Inferior parietal cortex (tissue), 1 donor: ENCODE data around the gene NKG7.

Source experiments
- DNase-seq: peaks from one replicate; pipeline ENCODE4 v3.0.0-alpha.2; 2016; ENCODE audit errors: extremely low spot score

NKG7 gene

DNA sequence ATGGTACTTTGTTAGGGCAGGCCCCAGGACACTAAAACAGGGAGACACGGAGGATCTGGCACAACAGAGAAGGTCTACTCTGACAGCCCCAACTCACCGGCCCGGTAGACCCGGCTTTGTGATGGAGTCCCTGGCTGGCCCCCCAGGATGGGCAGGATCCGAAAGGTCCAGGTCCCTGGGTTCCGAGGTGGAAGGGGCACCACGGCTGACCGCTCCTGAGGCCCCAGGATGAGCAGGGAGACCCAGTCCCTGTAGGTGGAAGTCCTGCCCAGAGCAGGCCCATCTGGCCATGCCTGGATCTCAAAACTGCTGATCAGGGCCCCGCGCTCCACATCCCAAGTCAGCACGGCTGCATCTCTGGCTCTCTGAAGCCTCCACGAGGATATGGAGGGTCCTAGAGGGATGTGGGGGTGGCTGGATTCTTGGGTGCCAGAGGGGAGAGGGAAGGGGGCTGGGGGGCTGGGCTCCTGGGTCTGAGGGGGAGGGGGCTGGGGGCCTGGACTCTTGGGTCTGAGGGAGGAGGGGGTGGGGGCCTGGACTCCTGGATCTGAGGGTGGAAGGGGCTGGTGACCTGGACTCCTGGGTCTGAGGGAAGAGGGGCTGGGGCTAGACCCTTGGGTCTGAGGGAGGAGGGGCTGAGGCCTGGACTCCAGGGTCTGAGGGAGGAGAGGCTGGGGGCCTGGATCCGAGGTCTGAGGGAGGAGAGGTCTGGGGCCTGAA, 35.2 kb downstream of the NKG7 start:
- DNase-seq: no peak

DNA sequence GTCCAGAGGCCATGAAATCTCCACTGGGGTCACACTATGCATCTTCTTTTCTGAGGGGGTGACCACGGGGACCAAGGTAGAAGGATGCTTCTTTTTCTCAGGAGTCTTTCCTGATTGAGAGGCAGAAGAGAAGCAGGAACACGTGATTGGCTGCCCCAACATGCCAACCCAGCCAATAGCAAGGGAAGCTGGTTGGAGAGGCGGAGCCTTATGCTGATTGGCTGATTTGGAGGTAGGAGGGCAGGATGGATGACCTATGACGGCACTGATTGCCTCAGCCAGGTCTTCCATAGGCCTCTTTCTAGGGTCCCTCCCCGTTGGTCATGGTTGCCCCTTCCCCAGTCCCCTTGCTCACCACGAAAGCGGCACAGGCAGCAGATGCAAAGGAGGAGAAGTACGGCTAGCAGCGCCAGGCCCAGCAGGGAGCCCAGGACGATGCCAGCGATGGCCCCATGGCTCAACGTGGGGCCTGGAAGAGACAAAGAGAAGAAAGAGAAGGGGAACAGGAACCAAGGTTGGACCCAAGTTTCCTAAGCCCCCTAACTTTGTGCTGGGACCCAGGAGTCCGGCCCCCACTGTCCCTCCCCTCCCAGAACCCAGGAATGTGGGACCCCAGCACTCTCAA, 38.5 kb downstream of the NKG7 start:
- DNase-seq: no peak

DNA sequence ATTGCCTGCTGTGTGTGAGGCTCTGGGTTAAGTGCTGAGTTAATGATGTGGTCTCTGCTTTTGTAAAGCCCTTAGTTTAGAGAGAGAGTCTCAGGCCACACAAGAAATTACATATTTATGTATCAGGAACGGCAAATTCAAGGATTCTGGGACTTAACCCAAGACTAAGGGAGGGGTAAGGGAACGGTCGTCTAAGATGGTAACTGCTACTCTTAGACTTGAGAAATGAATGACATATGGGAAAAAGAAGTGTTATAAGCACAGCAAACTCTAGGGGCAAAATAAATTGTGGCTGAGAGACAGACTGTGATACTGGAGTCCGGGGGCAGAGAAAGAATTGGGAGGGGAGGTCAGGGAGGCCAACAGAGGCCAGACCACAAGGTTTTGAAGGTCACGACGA, 40.7 kb downstream of the NKG7 start:
- no peak for DNase-seq

DNA sequence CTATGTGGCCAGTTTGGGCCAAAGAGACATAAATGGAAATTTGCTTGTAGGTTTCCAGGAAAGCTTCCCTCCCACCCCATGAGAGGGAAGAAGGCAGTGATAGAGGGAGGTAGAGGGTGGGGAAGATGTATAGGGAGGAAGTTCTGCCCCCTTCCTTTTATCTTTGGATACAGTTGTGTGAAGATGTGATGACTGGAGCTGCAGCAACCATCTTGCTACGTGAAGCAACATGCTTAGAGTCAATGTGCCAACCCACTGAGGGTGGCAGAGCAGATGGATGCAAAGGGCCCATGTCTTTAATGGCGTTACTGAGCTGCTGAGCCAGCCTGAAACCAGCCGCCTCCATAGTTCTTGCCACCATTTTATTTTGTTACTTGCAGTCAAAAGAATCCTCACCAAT, 41.3 kb downstream of the NKG7 start:
- no peak for DNase-seq

DNA sequence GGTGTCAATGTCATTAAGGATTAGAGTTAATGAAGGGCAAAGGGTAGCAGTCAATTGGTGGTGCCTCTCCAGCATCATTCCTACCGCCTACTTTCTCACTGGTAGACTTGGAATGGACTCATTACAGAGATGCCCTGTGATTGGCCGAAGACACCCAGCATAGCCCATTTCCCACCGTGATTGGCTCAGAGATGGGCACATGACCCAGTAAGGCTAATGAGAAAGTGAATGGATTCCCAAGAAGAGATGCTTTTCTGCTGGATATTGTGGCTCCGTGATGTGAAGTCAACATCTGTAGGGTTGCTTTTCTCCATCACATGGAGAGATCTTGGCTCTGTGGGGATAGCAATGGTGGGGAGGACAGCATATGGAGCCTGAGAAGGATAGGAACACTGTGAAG, 42.1 kb downstream of the NKG7 start:
- no peak for DNase-seq

DNA sequence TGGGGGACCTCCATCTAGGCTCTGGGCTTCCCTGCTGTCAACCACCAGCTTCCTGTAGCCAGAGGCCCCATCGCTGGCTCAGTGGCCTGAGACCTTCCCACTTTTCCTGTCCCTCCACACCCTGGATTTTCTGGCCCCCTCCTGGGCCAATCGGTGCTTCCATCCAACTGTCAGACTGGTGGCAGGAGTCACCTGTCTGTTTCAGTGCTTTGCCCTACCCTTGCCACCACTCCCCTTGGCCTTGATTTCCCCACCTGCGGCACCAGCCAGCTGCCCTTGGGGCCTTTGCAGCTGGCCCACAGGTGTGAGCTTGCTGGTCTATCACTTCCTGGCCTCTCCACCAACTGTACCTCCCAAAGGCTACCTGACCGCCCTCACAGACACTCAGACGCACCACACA, 43.0 kb downstream of the NKG7 start:
- DNase-seq: no peak

DNA sequence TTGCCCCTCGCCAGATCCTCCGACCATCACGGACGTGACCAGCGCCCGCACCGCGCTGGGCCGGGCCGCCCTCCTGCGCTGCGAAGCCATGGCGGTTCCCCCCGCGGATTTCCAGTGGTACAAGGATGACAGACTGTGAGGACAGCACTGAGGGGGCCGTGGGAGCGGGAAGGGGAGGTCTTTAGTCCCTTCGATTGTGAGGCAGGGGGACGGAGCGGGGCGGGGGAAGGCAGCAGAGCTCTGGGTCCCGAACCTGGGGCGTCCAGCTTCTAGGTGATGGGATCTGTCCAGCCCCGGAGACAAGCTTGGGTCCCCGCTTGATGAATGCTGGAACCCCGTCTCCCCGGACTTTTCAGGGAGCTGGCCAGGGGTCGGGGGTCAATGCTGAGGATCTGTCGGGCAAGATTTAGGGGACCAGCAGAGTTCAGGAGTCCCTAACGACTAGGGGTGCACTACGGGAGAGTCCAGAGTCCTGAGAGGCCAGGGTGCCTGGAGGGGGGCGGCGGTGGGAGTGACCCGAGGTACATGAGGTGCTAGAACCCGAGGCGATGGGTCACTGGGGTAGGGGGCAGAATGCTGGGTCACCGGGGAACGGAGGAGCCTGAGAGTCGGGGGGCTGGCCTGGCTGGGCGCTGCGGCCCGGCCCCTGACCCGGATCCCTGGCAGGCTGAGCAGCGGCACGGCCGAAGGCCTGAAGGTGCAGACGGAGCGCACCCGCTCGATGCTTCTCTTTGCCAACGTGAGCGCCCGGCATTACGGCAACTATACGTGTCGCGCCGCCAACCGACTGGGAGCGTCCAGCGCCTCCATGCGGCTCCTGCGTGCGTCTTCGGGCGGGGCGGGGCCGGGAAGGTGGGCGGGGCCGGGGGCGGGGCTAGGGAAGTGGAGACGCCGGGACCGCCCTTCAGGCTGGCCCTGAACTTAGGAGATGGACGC, 45.1 kb downstream of the NKG7 start:
- no peak for DNase-seq

DNA sequence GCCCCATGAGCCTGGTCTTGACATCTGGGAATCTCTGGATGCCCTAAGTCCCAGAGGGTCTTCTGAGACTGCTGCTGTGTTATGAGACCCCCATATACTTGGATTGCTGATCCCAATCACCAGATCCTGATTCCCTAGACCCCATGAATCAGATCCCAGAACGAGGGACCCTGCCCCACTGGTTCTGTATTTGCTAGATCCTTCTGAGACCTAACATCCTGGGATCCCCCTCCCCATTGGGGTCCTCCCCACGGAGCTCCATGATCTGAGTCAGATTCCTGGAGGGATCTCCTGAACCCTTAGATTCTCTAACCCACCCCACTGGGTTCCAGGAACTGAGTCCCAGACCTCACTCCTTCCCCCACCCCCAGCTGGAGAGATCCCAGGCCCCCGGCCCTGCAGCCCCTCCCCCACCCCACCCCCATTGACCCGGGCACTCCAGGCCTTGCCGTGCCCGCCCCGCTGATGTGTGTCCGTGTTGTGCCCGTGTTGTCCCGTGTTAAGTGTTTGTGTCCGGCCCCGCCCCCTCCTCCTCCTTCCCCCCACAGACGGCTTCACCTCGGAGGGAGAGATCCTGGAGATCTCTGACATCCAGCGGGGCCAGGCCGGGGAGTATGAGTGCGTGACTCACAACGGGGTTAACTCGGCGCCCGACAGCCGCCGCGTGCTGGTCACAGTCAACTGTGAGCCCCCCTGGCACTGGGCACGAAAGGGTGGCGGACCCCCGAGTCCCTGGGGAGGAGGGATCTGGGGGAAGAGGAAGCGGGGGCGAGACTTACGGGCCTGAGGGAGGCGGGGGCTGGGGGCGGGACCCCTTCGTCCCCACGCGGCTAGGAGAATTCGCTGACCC, 46.0 kb downstream of the NKG7 start:
- DNase-seq: no peak

DNA sequence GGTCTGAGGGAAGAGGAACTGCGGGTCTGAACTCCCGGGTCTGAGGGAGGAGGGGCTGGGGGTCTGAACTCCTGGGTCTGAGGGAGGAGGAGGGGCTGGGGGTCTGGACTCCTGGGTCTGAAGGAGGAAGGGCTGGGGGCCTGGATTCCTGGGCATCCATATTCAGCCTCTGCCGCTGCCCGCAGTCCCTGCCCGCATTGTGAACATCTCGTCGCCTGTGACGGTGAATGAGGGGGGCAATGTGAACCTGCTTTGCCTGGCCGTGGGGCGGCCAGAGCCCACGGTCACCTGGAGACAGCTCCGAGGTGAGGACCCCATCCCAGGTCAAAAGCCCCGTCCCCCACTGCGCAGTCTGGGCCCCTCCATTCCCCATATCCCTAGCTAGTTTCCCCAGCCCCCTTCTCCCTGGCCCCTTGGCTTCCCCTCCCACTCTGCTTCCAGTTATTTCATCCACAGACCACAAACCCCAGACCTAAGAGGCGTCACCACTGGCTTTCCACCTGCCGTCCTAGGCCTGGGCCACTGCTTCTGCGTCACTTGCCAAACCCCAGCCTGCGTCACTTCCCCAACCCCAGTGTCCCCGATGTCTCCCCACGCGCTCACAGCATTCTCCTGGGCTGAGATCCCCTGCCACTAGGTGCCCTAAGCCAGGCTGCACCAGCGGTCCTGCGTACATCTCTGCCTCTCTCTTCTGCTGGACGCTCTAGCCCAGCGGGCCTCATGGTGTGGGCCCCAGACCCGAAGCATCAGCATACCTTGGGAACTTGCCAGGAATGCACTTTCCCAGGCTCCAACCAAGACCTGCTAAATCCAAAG, 47.1 kb downstream of the NKG7 start:
- no peak for DNase-seq

DNA sequence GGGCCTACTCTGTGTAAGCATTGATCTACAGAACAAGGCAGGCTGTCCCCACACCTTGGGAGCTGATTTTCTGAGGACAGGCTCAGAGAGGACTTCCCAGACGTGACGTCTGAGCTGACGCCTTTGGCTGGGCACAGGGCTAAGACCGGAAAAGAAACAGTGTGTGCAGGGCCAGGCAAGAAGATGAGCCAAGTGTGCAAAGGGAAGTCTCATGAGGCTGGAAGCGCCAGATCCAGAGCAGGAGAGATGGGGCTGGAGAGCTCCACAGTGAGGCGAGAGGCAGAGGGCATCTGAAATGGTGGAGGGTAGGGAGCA, 48.3 kb downstream of the NKG7 start:
- no peak for DNase-seq

DNA sequence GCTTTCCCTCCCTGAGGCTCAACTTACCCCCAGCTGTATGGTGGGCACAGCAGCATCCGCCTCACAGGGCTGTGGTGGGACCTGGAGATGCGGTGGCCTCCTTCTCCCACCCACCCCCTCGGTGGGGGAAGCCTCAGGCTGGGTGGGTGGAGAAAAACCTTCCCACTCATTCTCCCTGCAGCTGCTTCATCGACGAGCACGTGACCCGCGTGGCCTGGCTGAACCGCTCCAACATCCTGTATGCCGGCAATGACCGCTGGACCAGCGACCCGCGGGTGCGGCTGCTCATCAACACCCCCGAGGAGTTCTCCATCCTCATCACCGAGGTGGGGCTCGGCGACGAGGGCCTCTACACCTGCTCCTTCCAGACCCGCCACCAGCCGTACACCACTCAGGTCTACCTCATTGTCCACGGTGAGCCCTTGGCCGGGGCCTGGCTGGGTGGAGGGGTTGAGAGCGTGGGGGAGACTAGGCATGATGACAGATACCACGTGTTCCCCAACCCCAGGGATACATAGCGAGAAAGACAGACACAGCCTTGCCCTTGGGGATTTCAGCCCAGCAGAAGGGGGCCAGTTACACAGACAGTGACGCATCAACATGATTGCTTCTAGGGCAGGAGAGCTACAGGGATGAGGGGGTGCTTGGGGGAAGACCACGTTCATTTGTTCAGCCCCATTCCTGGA, 48.8 kb downstream of the NKG7 start:
- no peak for DNase-seq

DNA sequence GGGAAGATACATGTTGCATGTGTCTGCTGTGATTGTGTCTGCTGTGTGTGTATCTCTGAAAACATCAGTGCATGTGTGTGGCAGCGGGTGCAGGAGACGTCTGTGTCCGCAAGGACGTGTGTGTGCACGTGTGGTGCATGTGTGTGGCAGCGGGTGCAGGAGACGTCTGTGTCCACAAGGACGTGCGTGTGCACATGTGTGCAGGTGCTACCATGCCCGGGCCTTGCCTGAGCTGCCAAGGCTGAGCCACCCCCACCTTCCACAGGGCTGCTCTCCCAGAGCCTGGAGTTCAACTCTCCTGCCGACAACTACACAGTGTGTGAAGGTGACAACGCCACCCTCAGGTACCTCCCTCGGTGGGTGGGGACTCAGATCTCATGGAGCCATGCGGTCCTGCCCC, 50.7 kb downstream of the NKG7 start:
- DNase-seq: no peak
